ENCODE data around the gene OTUD4.
"Not testable (repeated sequence)": the region's sequence is repeated elsewhere in the genome, so short reads cannot be mapped to it uniquely, and the experiment has no call there.

OTUD4 gene

GRCh38 chr4:145180298-145181090, at the start of gene OTUD4:
Gene OTUD4 (minus strand): TSS chr4:145180589. CDS start chr4:145179973, 616 bp downstream.
- peak; percentile 97 for DNase-seq

GRCh38 chr4:145223228-145223627, 42.8 kb upstream of the OTUD4 start:
- DNase-seq = not testable (repeated sequence)

GRCh38 chr4:145221529-145221928, 41.1 kb upstream of the OTUD4 start:
- DNase-seq = not testable (repeated sequence)

- DNase-seq = no peak
Observed at GRCh38 chr4:145219090-145219489, 38.7 kb upstream of the OTUD4 start.

GRCh38 chr4:145218251-145218650, 37.9 kb upstream of the OTUD4 start:
- DNase-seq = no peak

GRCh38 chr4:145217349-145217748, 37.0 kb upstream of the OTUD4 start:
- DNase-seq = no peak

- DNase-seq = no peak
Observed at GRCh38 chr4:145216535-145216934, 36.1 kb upstream of the OTUD4 start.

GRCh38 chr4:145213245-145213644, 32.9 kb upstream of the OTUD4 start:
- DNase-seq = no peak

- no peak for DNase-seq
Observed at GRCh38 chr4:145207934-145208333, 27.5 kb upstream of the OTUD4 start.

GRCh38 chr4:145203410-145203809, 23.0 kb upstream of the OTUD4 start:
- no peak for DNase-seq

GRCh38 chr4:145200366-145200765, 20.0 kb upstream of the OTUD4 start:
- no peak for DNase-seq

GRCh38 chr4:145199051-145199716, 18.8 kb upstream of the OTUD4 start:
- no peak for DNase-seq

GRCh38 chr4:145196747-145197146, 16.4 kb upstream of the OTUD4 start:
- DNase-seq = no peak

- no peak for DNase-seq
Observed at GRCh38 chr4:145195167-145195952, 15.0 kb upstream of the OTUD4 start.

- DNase-seq = no peak
Observed at GRCh38 chr4:145189981-145190380, 9.6 kb upstream of the OTUD4 start.

- DNase-seq = no peak
Observed at GRCh38 chr4:145186729-145187128, 6.3 kb upstream of the OTUD4 start.

- no peak for DNase-seq
Observed at GRCh38 chr4:145183581-145183980, 3.2 kb upstream of the OTUD4 start.

GRCh38 chr4:145183023-145183422, 2.6 kb upstream of the OTUD4 start:
- no peak for DNase-seq

- DNase-seq = no peak
Observed at GRCh38 chr4:145182222-145182621, 1.8 kb upstream of the OTUD4 start.

GRCh38 chr4:145181091-145181501, 707 bp upstream of the OTUD4 start:
- DNase-seq = no peak

- not testable (repeated sequence) for DNase-seq
Observed at GRCh38 chr4:145179861-145180297, 510 bp downstream of the OTUD4 start.

GRCh38 chr4:145179281-145179860, 1.0 kb downstream of the OTUD4 start:
- peak; percentile 84 for DNase-seq

GRCh38 chr4:145178740-145179280, 1.6 kb downstream of the OTUD4 start:
- peak; percentile 23 for DNase-seq
